Astrocyte (in vitro differentiated cells and primary cell): ENCODE results near the gene ASAH2. TPM values are rescaled to one million over a fixed set of nuclear protein-coding genes. Genes with fewer than 3 reads are reported as not detected.

Experiments used
- DNase-seq: peaks from one replicate; pipeline ENCODE4 v3.0.0-alpha.2; 2010; ENCODE audit warnings: low read depth
- FAIRE-seq: peaks from 2 replicates; lab custom pipeline; 2011; peaks lifted over from hg19 to GRCh38; lab: Jason Lieb, UNC
- H2AFZ ChIP-seq: 2 replicates; pipeline ENCODE4 v1.6.0; 2012; ENCODE audit warnings: low read depth, low read length, inconsistent platforms
- H3K27ac ChIP-seq: 2 replicates; pipeline ENCODE4 v1.5.1; 2011; ENCODE audit warnings: low read depth, low read length, inconsistent platforms
- H3K27me3 ChIP-seq: 2 replicates; pipeline ENCODE4 v1.6.0; 2011; ENCODE audit warnings: low read length, inconsistent platforms; ENCODE audit not compliant: insufficient read depth
- H3K36me3 ChIP-seq: 2 replicates; pipeline ENCODE4 v1.5.1; 2011; ENCODE audit warnings: low read length, inconsistent platforms; ENCODE audit not compliant: insufficient read depth
- H3K4me1 ChIP-seq: 2 replicates; pipeline ENCODE4 v1.5.1; 2011; ENCODE audit warnings: low read length, inconsistent platforms; ENCODE audit not compliant: insufficient read depth
- H3K4me2 ChIP-seq: 2 replicates; pipeline ENCODE4 v1.6.0; 2012; ENCODE audit warnings: low read length, inconsistent platforms
- H3K4me3 ChIP-seq: 2 replicates; pipeline ENCODE4 v1.5.1; 2011; ENCODE audit warnings: low read depth, mild to moderate bottlenecking, low read length, inconsistent platforms; ENCODE audit not compliant: insufficient read depth
- H3K79me2 ChIP-seq: 2 replicates; pipeline ENCODE4 v1.6.0; 2012; ENCODE audit warnings: mild to moderate bottlenecking, low read length, inconsistent platforms; ENCODE audit not compliant: insufficient read depth
- H3K9ac ChIP-seq: 2 replicates; pipeline ENCODE4 v1.6.0; 2012; ENCODE audit warnings: mild to moderate bottlenecking, low read length, inconsistent platforms
- H3K9me3 ChIP-seq: 2 replicates; pipeline ENCODE4 v1.5.1; 2012; ENCODE audit warnings: low read depth, mild to moderate bottlenecking, low read length, inconsistent platforms; ENCODE audit not compliant: insufficient read depth
- H4K20me1 ChIP-seq: 2 replicates; pipeline ENCODE4 v1.6.0; 2012; ENCODE audit warnings: low read length, inconsistent platforms; ENCODE audit not compliant: insufficient read depth
- H3K27ac Mint-ChIP-seq: one replicate; pipeline ENCODE4 v1.8.0; 2021; ENCODE audit warnings: mild to moderate bottlenecking, mixed read lengths; ENCODE audit not compliant: unreplicated experiment
- H3K27me3 Mint-ChIP-seq: one replicate; pipeline ENCODE4 v1.8.0; 2021; ENCODE audit warnings: low read depth, mixed read lengths; ENCODE audit not compliant: unreplicated experiment
- H3K36me3 Mint-ChIP-seq: one replicate; pipeline ENCODE4 v1.8.0; 2021; ENCODE audit warnings: low read depth, mixed read lengths; ENCODE audit not compliant: unreplicated experiment
- H3K4me1 Mint-ChIP-seq: one replicate; pipeline ENCODE4 v1.8.0; 2021; ENCODE audit warnings: low read depth, mixed read lengths; ENCODE audit not compliant: unreplicated experiment
- H3K4me3 Mint-ChIP-seq: one replicate; pipeline ENCODE4 v1.8.0; 2021; ENCODE audit warnings: mild to moderate bottlenecking, moderate library complexity, mixed read lengths; ENCODE audit not compliant: unreplicated experiment
- H3K9me3 Mint-ChIP-seq: one replicate; pipeline ENCODE4 v1.8.0; 2021; ENCODE audit warnings: mild to moderate bottlenecking, mixed read lengths; ENCODE audit not compliant: unreplicated experiment
- CTCF ChIP-seq: IDR thresholded peaks from 2 replicates; pipeline ENCODE4 v1.5.1; 2011; ENCODE audit warnings: low read depth, mild to moderate bottlenecking, inconsistent platforms, low read length, moderate library complexity; ENCODE audit not compliant: insufficient read depth
- EZH2 ChIP-seq: IDR thresholded peaks from 2 replicates; pipeline ENCODE4 v1.6.1; 2012; ENCODE audit warnings: mild to moderate bottlenecking, low read length, inconsistent platforms; ENCODE audit not compliant: insufficient read depth
- total RNA-seq: library from RNA; stranded (reverse); gene quantifications from 2 replicates; pipeline ENCODE4 v1.2.1, GENCODE V29; 2021

The ASAH2 gene
- total RNA-seq, 1 donor from 2014 or later: 1.4 TPM

- no peaks in the 10 kb centered on the region for H3K4me1 Mint-ChIP-seq
- no peak for FAIRE-seq
- Histone ChIP-seq H4K20me1 (no peaks in the 10 kb centered on the region), H3K9me3 (no peaks in the 10 kb centered on the region), H2AFZ (no peak overlapping the region), H3K4me3 (no peak overlapping the region), H3K27ac (no peak overlapping the region), H3K4me2 (no peak overlapping the region), H3K79me2 (no peaks in the 10 kb centered on the region), H3K4me1 (no peaks in the 10 kb centered on the region), H3K9ac (no peak overlapping the region), H3K36me3 (no peaks in the 10 kb centered on the region), H3K27me3 (peaks cover 14% of the 10 kb centered on the region)
- H3K9me3 Mint-ChIP-seq: peaks cover 2% of the 10 kb centered on the region
- TF ChIP-seq CTCF (no peak), EZH2 (no peak)
- no peak overlapping the region for H3K4me3 Mint-ChIP-seq
- peaks cover 10% of the 10 kb centered on the region for H3K27me3 Mint-ChIP-seq
- H3K36me3 Mint-ChIP-seq: no peaks in the 10 kb centered on the region
- no peak for DNase-seq
- H3K27ac Mint-ChIP-seq: no peak overlapping the region
Measured at GRCh38 chr10:50280049-50280841, 28.9 kb upstream of the ASAH2 start.

GRCh38 chr10:50279489-50279888, 28.2 kb upstream of the ASAH2 start:
- H2AFZ ChIP-seq: no peak overlapping the region
- Mint-ChIP-seq H3K27ac (no peak overlapping the region), H3K27me3 (peaks cover 10% of the 10 kb centered on the region), H3K4me3 (no peak overlapping the region), H3K4me1 (no peaks in the 10 kb centered on the region), H3K9me3 (peaks cover 2% of the 10 kb centered on the region), H3K36me3 (no peaks in the 10 kb centered on the region)
- TF ChIP-seq CTCF (no peak), EZH2 (no peak)
- H3K4me2 ChIP-seq: no peak overlapping the region
- DNase-seq: no peak
- H4K20me1 ChIP-seq: no peaks in the 10 kb centered on the region
- no peaks in the 10 kb centered on the region for H3K36me3 ChIP-seq
- H3K27ac ChIP-seq: no peak overlapping the region
- no peaks in the 10 kb centered on the region for H3K9me3 ChIP-seq
- H3K79me2 ChIP-seq: no peaks in the 10 kb centered on the region
- no peak overlapping the region for H3K4me3 ChIP-seq
- no peak overlapping the region for H3K9ac ChIP-seq
- H3K4me1 ChIP-seq: no peaks in the 10 kb centered on the region
- peaks cover 14% of the 10 kb centered on the region for H3K27me3 ChIP-seq
- FAIRE-seq: no peak

GRCh38 chr10:50275650-50276235, 24.4 kb upstream of the ASAH2 start:
- Histone ChIP-seq H3K27me3 (peaks cover 15% of the 10 kb centered on the region), H3K4me3 (no peak overlapping the region), H3K79me2 (no peaks in the 10 kb centered on the region), H3K27ac (no peak overlapping the region), H3K4me2 (no peak overlapping the region), H2AFZ (no peak overlapping the region), H3K4me1 (no peaks in the 10 kb centered on the region), H3K36me3 (no peaks in the 10 kb centered on the region), H3K9me3 (no peaks in the 10 kb centered on the region), H4K20me1 (no peaks in the 10 kb centered on the region), H3K9ac (no peak overlapping the region)
- no peak for DNase-seq
- TF ChIP-seq CTCF (peak; percentile 53), EZH2 (no peak)
- H3K36me3 Mint-ChIP-seq: no peaks in the 10 kb centered on the region
- H3K4me3 Mint-ChIP-seq: no peak overlapping the region
- H3K27ac Mint-ChIP-seq: no peak overlapping the region
- H3K4me1 Mint-ChIP-seq: no peaks in the 10 kb centered on the region
- no peaks in the 10 kb centered on the region for H3K9me3 Mint-ChIP-seq
- no peak for FAIRE-seq
- H3K27me3 Mint-ChIP-seq: peaks cover 14% of the 10 kb centered on the region
